HG03342 (cell line): ENCODE data around the gene GALNT10.

ENCODE experiments used
- ATAC-seq: cut with Tn5 transposase; IDR thresholded peaks from one replicate; pipeline ENCODE4 v1.9.1; 2021; ENCODE audit warnings: mild to moderate bottlenecking, moderate library complexity; ENCODE audit not compliant: unreplicated experiment

Gene GALNT10

GRCh38 chr5:154464438-154464837 lies 273.9 kb downstream of the GALNT10 start:
- no peak for ATAC-seq

DNA sequence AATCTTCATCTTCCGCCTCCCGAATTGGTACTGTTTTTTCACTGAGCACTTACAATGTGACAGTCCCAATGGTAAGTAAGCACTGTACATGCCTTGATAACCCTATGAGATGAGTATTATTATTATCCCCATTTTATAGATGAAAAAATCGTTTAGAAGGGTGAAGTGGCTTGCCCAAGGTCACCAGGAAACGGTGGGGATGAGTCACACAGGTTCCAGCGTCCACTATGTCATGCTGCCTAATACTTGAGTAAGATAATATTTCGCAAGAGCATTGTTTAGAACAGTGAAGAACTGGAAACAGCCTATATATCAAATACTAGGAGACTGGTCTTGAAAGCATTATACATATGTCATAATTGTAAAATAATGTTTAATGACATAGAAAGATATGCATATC lies 274.6 kb downstream of the GALNT10 start:
- no peak for ATAC-seq

GRCh38 chr5:154466147-154466546 lies 275.6 kb downstream of the GALNT10 start:
- no peak for ATAC-seq

DNA sequence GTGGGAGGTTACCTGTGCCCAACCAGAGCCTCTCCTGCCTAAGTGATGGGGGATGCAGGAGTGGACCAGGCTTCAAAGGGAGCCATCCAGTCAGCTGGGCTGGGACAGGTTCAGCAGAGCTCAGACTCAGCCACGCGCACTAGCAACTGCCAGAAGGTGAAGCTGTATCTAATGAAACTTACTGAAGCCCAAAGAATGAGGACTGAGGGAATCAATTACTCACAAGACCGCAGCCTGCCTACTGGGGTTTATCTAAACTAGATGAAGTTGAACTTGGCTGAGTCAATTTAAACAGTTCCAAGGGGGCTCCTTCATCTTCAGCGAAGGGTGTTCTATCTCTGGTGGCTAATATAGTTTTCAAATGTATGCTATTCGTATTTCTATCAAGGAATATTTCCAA lies 276.1 kb downstream of the GALNT10 start:
- ATAC-seq = no peak

GRCh38 chr5:154467655-154468354 lies 277.3 kb downstream of the GALNT10 start:
- peak; percentile 96 for ATAC-seq

DNA sequence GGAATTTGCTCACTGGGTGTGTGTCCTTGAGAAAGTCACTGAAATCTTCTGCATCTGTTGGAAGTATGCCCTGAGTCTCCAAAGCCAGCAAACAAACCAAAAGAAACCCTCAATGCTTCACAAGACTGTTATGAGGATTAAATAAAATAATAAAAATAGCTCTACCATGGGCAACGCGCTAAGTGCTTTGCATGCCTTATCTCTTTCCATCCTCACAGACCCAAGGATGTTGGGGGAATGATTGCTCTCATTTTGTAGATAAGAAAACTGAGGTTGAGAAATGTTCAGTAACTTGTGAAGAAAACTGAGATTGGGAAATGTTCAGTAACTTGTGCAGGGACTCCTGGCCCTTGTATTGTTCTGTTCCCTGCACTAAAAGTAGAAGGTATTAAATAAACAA lies 279.6 kb downstream of the GALNT10 start:
- no peak for ATAC-seq
